Type B pancreatic cell (in vitro differentiated cells): ENCODE measurements around the gene SPATA2L. TPM values are rescaled to one million over a fixed set of nuclear protein-coding genes. Genes with fewer than 3 reads are reported as not detected.

ENCODE experiments used
- DNase-seq: peaks from one replicate; pipeline ENCODE4 v3.0.0; 2021; ENCODE audit warnings: mixed read lengths; ENCODE audit not compliant: unreplicated experiment; ENCODE audit errors: extremely low spot score
- H3K27ac Mint-ChIP-seq: 2 replicates; pipeline ENCODE4 v1.8.0; 2021; ENCODE audit warnings: mild to moderate bottlenecking, mixed read lengths
- H3K27me3 Mint-ChIP-seq: 2 replicates; pipeline ENCODE4 v1.8.0; 2021; ENCODE audit warnings: mixed read lengths
- H3K36me3 Mint-ChIP-seq: 2 replicates; pipeline ENCODE4 v1.8.0; 2021; ENCODE audit warnings: mixed read lengths
- H3K4me1 Mint-ChIP-seq: one replicate; pipeline ENCODE4 v1.8.0; 2021; ENCODE audit warnings: mixed read lengths; ENCODE audit not compliant: unreplicated experiment
- H3K4me3 Mint-ChIP-seq: 2 replicates; pipeline ENCODE4 v1.8.0; 2021; ENCODE audit warnings: mild to moderate bottlenecking, mixed read lengths
- H3K9me3 Mint-ChIP-seq: 2 replicates; pipeline ENCODE4 v1.8.0; 2021; ENCODE audit warnings: mixed read lengths
- total RNA-seq: library from RNA; stranded (reverse); gene quantifications from 2 replicates; pipeline ENCODE4 v1.2.1, GENCODE V29; 2021; ENCODE audit warnings: low replicate concordance
- TF ChIP-seq, protein P1 (sequence below): fragments of 200-600 bp; sonication (generic); conservative IDR thresholded peaks from 2 replicates; pipeline ENCODE4 v1.5.0; 2021; ENCODE audit warnings: antibody characterized with exemption, mild to moderate bottlenecking

SPATA2L gene
- total RNA-seq, 1 donor from 2014 or later = 12.6 TPM

GRCh38 chr16:89656435-89657121 is 44.9 kb downstream of the SPATA2L start:
- Mint-ChIP-seq H3K9me3 (no peaks in the 10 kb centered on the region), H3K4me3 (peak overlapping the region; percentile 92), H3K36me3 (peaks cover 20% of the 10 kb centered on the region), H3K27me3 (no peaks in the 10 kb centered on the region), H3K27ac (peak overlapping the region; percentile 62), H3K4me1 (peaks cover 12% of the 10 kb centered on the region)
- TF ChIP-seq, protein P1, sequence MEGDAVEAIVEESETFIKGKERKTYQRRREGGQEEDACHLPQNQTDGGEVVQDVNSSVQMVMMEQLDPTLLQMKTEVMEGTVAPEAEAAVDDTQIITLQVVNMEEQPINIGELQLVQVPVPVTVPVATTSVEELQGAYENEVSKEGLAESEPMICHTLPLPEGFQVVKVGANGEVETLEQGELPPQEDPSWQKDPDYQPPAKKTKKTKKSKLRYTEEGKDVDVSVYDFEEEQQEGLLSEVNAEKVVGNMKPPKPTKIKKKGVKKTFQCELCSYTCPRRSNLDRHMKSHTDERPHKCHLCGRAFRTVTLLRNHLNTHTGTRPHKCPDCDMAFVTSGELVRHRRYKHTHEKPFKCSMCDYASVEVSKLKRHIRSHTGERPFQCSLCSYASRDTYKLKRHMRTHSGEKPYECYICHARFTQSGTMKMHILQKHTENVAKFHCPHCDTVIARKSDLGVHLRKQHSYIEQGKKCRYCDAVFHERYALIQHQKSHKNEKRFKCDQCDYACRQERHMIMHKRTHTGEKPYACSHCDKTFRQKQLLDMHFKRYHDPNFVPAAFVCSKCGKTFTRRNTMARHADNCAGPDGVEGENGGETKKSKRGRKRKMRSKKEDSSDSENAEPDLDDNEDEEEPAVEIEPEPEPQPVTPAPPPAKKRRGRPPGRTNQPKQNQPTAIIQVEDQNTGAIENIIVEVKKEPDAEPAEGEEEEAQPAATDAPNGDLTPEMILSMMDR = no peak
- no peak for DNase-seq

- peaks cover 12% of the 10 kb centered on the region for H3K4me1 Mint-ChIP-seq
- H3K36me3 Mint-ChIP-seq = peaks cover 5% of the 10 kb centered on the region
- no peak overlapping the region for H3K27ac Mint-ChIP-seq
- TF ChIP-seq, protein P1 = no peak
- peak overlapping the region; percentile 92 for H3K4me3 Mint-ChIP-seq
- no peaks in the 10 kb centered on the region for H3K27me3 Mint-ChIP-seq
- no peaks in the 10 kb centered on the region for H3K9me3 Mint-ChIP-seq
- no peak for DNase-seq
Observed at GRCh38 chr16:89655062-89655643, 46.4 kb downstream of the SPATA2L start.

GRCh38 chr16:89653656-89654295 is 47.7 kb downstream of the SPATA2L start:
- H3K9me3 Mint-ChIP-seq = no peaks in the 10 kb centered on the region

DNA sequence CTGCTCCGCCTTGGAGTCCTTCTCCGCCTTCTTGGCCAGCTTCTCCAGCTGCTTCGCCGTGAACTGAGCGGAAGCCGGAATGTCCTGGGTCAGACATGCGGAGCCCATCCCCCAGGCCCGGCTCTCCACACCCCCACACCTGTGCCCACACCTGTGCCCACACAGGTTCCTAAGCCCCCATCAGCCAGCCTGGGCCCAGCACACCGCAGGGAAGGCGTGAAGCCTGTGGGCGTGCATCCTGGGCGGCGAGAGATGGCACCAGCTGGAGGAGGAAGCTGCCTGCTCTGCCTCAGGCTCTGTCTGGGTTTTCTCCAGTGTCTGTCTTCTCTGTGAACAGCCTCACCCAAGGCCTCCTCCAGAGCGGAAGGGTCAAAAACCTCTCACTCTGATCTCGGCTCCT is 49.9 kb downstream of the SPATA2L start:
- DNase-seq = no peak
- no peaks in the 10 kb centered on the region for H3K27me3 Mint-ChIP-seq
- H3K36me3 Mint-ChIP-seq = no peaks in the 10 kb centered on the region
- peaks cover 4% of the 10 kb centered on the region for H3K4me1 Mint-ChIP-seq
- H3K4me3 Mint-ChIP-seq = no peak overlapping the region
- TF ChIP-seq, protein P1 = no peak
- no peak overlapping the region for H3K27ac Mint-ChIP-seq
- no peaks in the 10 kb centered on the region for H3K9me3 Mint-ChIP-seq

More at GRCh38 chr16:89653656-89654295, 47.7 kb downstream of the SPATA2L start:
- TF ChIP-seq, protein P1 = no peak
- Mint-ChIP-seq H3K36me3 (peaks cover 4% of the 10 kb centered on the region), H3K4me1 (peaks cover 10% of the 10 kb centered on the region), H3K4me3 (peak overlapping the region; percentile 57), H3K27me3 (no peaks in the 10 kb centered on the region), H3K27ac (peak overlapping the region; percentile 50)
- no peak for DNase-seq

GRCh38 chr16:89646906-89647305 is 54.6 kb downstream of the SPATA2L start:
- TF ChIP-seq, protein P1 = no peak
- Mint-ChIP-seq H3K4me1 (no peaks in the 10 kb centered on the region), H3K36me3 (no peaks in the 10 kb centered on the region), H3K27ac (no peak overlapping the region), H3K9me3 (no peaks in the 10 kb centered on the region), H3K4me3 (no peak overlapping the region), H3K27me3 (no peaks in the 10 kb centered on the region)
- no peak for DNase-seq

Other genes with a start within 250 kb of the SPATA2L start
- gene ANKRD11, start 211.1 kb downstream of the SPATA2L start, total RNA-seq = 153 and 155 TPM in 2 replicates
- 120 and 129 TPM in 2 replicates for gene SPG7, start 193.3 kb downstream of the SPATA2L start, total RNA-seq
- 2,449 and 2,557 TPM in 2 replicates for gene RPL13, start 141.0 kb downstream of the SPATA2L start, total RNA-seq
- 1.6 and 6.5 TPM in 2 replicates for gene CPNE7, start 125.9 kb downstream of the SPATA2L start, total RNA-seq
- gene DPEP1, start 88.1 kb downstream of the SPATA2L start, total RNA-seq = 13.4 and 16.7 TPM in 2 replicates
- 93.4 and 104 TPM in 2 replicates for gene CHMP1A, start 44.0 kb downstream of the SPATA2L start, total RNA-seq
- 11.7 and 23.2 TPM in 2 replicates for gene SPATA33, start 43.9 kb downstream of the SPATA2L start, total RNA-seq
- 104 and 132 TPM in 2 replicates for gene CDK10, start 15.0 kb downstream of the SPATA2L start, total RNA-seq
- gene VPS9D1, start 19.2 kb upstream of the SPATA2L start, total RNA-seq = 16.4 and 17.3 TPM in 2 replicates
- gene ZNF276, start 19.8 kb upstream of the SPATA2L start, total RNA-seq = 21.1 and 28.0 TPM in 2 replicates
- gene FANCA, start 114.9 kb upstream of the SPATA2L start, total RNA-seq = 21.9 and 73.3 TPM in 2 replicates
- 17.1 and 18.6 TPM in 2 replicates for gene SPIRE2, start 126.8 kb upstream of the SPATA2L start, total RNA-seq
- 170 and 184 TPM in 2 replicates for gene TCF25, start 171.9 kb upstream of the SPATA2L start, total RNA-seq
- 3.6 and 3.8 TPM in 2 replicates for gene MC1R, start 217.2 kb upstream of the SPATA2L start, total RNA-seq
- 62.0 and 91.4 TPM in 2 replicates for gene TUBB3, start 221.6 kb upstream of the SPATA2L start, total RNA-seq
- 61.0 and 63.5 TPM in 2 replicates for gene DEF8, start 247.1 kb upstream of the SPATA2L start, total RNA-seq